Brain microvascular endothelial cell (primary cell): ENCODE measurements around the gene ADAM11.

ENCODE experiments used
- DNase-seq: peaks from one replicate; pipeline ENCODE4 v3.0.0-alpha.2; 2020
- H3K27ac ChIP-seq: fragments of 250-450 bp; sonication (Bioruptor Pico); 2 replicates; pipeline ENCODE4 v1.5.1; 2020; ENCODE audit warnings: mild to moderate bottlenecking, moderate library complexity
- H3K27me3 ChIP-seq: fragments of 250-450 bp; sonication (Bioruptor Pico); replicated peaks from 2 replicates; pipeline ENCODE4 v1.5.1; 2020; ENCODE audit warnings: mild to moderate bottlenecking
- H3K36me3 ChIP-seq: fragments of 250-450 bp; sonication (Bioruptor Pico); replicated peaks from 2 replicates; pipeline ENCODE4 v1.5.1; 2020; ENCODE audit warnings: mild to moderate bottlenecking
- H3K4me3 ChIP-seq: 2 replicates; pipeline ENCODE4 v1.5.1; 2011; ENCODE audit warnings: low read depth, mild to moderate bottlenecking, control low read depth, low read length, moderate library complexity
- in situ Hi-C: cut with HindIII; loops from 2 replicates; pipeline ENCODE4 v1.10.0; 2017; ENCODE audit warnings: low sequenced_read_pairs, low pct_ligation_motif_present
- TF ChIP-seq, protein P1 (sequence below): IDR thresholded peaks from 2 replicates; pipeline ENCODE4 v1.5.1; 2011; ENCODE audit warnings: low read depth, mild to moderate bottlenecking, moderate library complexity, low read length, control low read depth, inconsistent platforms; ENCODE audit errors: missing control alignments

Gene ADAM11

GRCh38 chr17:44780845-44781480, 22.2 kb downstream of the ADAM11 start:
- Histone ChIP-seq H3K4me3 (no peak overlapping the region), H3K36me3 (no peaks in the 10 kb centered on the region), H3K27ac (no peak overlapping the region), H3K27me3 (no peaks in the 10 kb centered on the region)
- in situ Hi-C loops, result loop anchor here (25.0 kb wide), 1 partner anchor 106 kb away; the partner anchor contains the start of gene EFTUD2
- DNase-seq, result no peak
- TF ChIP-seq, protein P1, sequence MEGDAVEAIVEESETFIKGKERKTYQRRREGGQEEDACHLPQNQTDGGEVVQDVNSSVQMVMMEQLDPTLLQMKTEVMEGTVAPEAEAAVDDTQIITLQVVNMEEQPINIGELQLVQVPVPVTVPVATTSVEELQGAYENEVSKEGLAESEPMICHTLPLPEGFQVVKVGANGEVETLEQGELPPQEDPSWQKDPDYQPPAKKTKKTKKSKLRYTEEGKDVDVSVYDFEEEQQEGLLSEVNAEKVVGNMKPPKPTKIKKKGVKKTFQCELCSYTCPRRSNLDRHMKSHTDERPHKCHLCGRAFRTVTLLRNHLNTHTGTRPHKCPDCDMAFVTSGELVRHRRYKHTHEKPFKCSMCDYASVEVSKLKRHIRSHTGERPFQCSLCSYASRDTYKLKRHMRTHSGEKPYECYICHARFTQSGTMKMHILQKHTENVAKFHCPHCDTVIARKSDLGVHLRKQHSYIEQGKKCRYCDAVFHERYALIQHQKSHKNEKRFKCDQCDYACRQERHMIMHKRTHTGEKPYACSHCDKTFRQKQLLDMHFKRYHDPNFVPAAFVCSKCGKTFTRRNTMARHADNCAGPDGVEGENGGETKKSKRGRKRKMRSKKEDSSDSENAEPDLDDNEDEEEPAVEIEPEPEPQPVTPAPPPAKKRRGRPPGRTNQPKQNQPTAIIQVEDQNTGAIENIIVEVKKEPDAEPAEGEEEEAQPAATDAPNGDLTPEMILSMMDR, result no peak

DNA sequence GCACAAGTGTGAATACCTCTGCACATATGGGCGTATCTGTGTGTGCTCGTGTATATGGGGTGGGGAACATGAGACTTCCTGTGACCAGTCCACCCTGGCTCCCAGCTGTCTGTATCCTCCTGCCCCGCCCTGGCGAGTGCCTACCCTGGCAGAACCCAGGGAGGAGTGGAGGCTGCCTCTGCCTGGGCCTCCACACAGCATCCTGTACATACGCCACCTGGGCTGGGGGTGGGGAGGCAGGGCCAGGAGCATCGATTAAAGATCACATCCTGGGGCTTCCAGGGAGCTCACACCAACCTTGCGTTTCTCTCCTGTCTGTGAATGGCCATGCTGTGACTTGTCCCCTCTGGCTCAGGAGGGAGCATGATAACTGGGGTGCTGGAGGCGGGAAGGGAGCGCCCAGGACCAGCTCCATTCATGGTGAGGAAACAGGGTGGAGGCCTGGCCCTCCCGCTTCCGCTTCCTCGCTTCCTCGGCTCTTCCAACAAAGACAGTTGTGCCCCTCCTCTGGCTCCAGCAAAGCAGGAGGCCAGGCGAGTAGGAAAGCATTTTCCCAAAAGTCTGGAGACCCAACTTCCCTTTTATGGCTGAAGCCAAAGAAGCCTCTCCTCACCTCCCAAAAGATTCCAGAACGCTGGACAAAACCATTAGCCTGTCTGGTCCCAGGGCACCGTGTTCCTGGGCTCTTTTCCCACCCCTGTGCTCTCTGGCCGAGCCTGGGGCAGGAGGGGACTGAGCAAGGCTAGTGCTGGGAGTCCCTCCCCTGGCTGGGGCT, 22.9 kb downstream of the ADAM11 start:
- Histone ChIP-seq H3K36me3 (no peaks in the 10 kb centered on the region), H3K27me3 (no peaks in the 10 kb centered on the region), H3K4me3 (no peak overlapping the region), H3K27ac (no peak overlapping the region)
- TF ChIP-seq, protein P1, result no peak
- in situ Hi-C loops, result loop anchor here (25.0 kb wide), 1 partner anchor 106 kb away; the partner anchor contains the start of gene EFTUD2
- no peak for DNase-seq

GRCh38 chr17:44782326-44782850, 23.6 kb downstream of the ADAM11 start:
- H3K27ac ChIP-seq, result no peak overlapping the region
- TF ChIP-seq, protein P1, result no peak
- no peaks in the 10 kb centered on the region for H3K36me3 ChIP-seq
- no peaks in the 10 kb centered on the region for H3K27me3 ChIP-seq
- H3K4me3 ChIP-seq, result no peak overlapping the region
- in situ Hi-C loops, result loop anchor here (25.0 kb wide), 1 partner anchor 105 kb away; the partner anchor contains the start of gene EFTUD2
- DNase-seq, result no peak

DNA sequence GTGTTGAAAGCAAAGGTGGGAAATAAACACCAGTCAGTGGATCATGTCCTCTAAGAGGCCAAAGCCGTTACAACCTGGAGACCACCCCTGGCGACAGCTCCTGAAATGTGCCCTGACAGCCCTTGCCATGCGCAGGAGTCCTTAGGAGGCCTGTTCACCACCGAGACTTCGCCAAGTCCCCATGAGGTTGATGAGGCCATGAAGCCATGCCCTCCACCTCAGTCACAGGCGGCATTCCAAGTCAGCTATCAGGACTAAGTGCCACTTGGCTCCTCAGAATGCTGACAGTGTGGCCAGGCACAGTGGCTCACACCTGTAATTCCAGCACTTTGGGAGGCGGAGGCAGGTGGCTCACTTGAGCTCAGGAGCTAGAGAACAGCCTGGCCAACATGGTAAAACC, 27.1 kb downstream of the ADAM11 start:
- in situ Hi-C loops, result loop anchor here (25.0 kb wide), 1 partner anchor 101 kb away; the partner anchor contains the start of gene EFTUD2
- H3K4me3 ChIP-seq, result no peak overlapping the region

GRCh38 chr17:44786551-44787081, 27.8 kb downstream of the ADAM11 start:
- in situ Hi-C loops, result loop anchor here (25.0 kb wide), 1 partner anchor 101 kb away; the partner anchor contains the start of gene EFTUD2
- no peak for DNase-seq
- no peaks in the 10 kb centered on the region for H3K36me3 ChIP-seq
- H3K27me3 ChIP-seq, result no peaks in the 10 kb centered on the region
- TF ChIP-seq, protein P1, result no peak
- no peak overlapping the region for H3K27ac ChIP-seq
- no peak overlapping the region for H3K4me3 ChIP-seq

More for the DNA sequence above, 27.1 kb downstream of the ADAM11 start:
- TF ChIP-seq, protein P1, result no peak
- no peaks in the 10 kb centered on the region for H3K27me3 ChIP-seq
- H3K36me3 ChIP-seq, result no peaks in the 10 kb centered on the region
- no peak overlapping the region for H3K27ac ChIP-seq
- no peak for DNase-seq
